ENCODE measurements around the gene ZFTA. TPM values are rescaled to one million over a fixed set of nuclear protein-coding genes. Genes with fewer than 3 reads are reported as not detected.

The ZFTA gene
- total RNA-seq (2.2 TPM), polyA plus RNA-seq (under 1 TPM in 3 of 4 donors, not detected in 1; 0.07 to 0.13 (median 0.08) TPM)

GRCh38 chr11:63768237-63769041 is at the start of gene ZFTA:
ZFTA (minus strand) TSS chr11:63768775; CDS start chr11:63768622, 153 bp downstream.
- Mint-ChIP-seq H3K4me3 (peak within 1 kb of the TSS; percentile 88 to 100 (median 95)), H3K9me3 (peaks cover 0 to 3% (median 0%) of the 10 kb centered on the region in 7 donors), H3K27me3 (peaks cover 39% of the 10 kb centered on the region), H3K36me3 (no peaks in the 10 kb centered on the region), H3K4me1 (peaks cover 0 to 17% (median 8%) of the 10 kb centered on the region in 4 donors), H3K27ac (peak within 1 kb of the TSS; percentile 86 to 96 (median 91))
- peaks cover 5% of the 10 kb centered on the region for H3K27me3 ChIP-seq (ENCODE audit: control insufficient read depth, insufficient read depth, low read length)
- no peaks in the 10 kb centered on the region for H3K36me3 ChIP-seq (ENCODE audit: control insufficient read depth, insufficient read depth, low read length)
- peak; percentile 63 to 70 for ATAC-seq (ENCODE audit: low read depth in 2 of 2)
- peak within 1 kb of the TSS; percentile 79 for H3K4me3 ChIP-seq (ENCODE audit: low read depth, low read length)
- peak; percentile 42 to 57 (median 51) for DNase-seq
- H3K4me1 ChIP-seq (ENCODE audit: control insufficient read depth, insufficient read depth, low read length, poor library complexity, severe bottlenecking) = peaks cover 17% of the 10 kb centered on the region
- H3K27ac ChIP-seq (ENCODE audit: insufficient read depth, low read length, poor library complexity, severe bottlenecking) = no peak within 1 kb of the TSS
- no peaks in the 10 kb centered on the region for H3K9me3 ChIP-seq (ENCODE audit: control insufficient read depth in 2 of 2, low read length in 2 of 2)

- peak overlapping the region in 1 of 3 donors; percentile 54 for H3K27ac Mint-ChIP-seq
- DNase-seq = no peak
- H3K36me3 Mint-ChIP-seq = peaks cover 29% of the 10 kb centered on the region
- peaks cover 20% of the 10 kb centered on the region for H3K4me1 ChIP-seq (ENCODE audit: control insufficient read depth, insufficient read depth, low read length, poor library complexity, severe bottlenecking)
- no peaks in the 10 kb centered on the region for H3K27me3 Mint-ChIP-seq
- H3K4me1 Mint-ChIP-seq = peaks cover 7 to 26% (median 19%) of the 10 kb centered on the region in 4 donors
- no peaks in the 10 kb centered on the region for H3K9me3 ChIP-seq (ENCODE audit: control insufficient read depth in 2 of 2, low read length in 2 of 2)
- H3K27me3 ChIP-seq (ENCODE audit: control insufficient read depth, insufficient read depth, low read length) = no peaks in the 10 kb centered on the region
- H3K9me3 Mint-ChIP-seq = peaks cover 0 to 1% (median 0%) of the 10 kb centered on the region in 7 donors
- no peak for ATAC-seq (ENCODE audit: low read depth in 2 of 2)
- H3K4me3 Mint-ChIP-seq = peak overlapping the region in 1 of 4 donors; percentile 50
- no peak overlapping the region for H3K4me3 ChIP-seq (ENCODE audit: low read depth, low read length)
- H3K36me3 ChIP-seq (ENCODE audit: control insufficient read depth, insufficient read depth, low read length) = peaks cover 36% of the 10 kb centered on the region
- H3K27ac ChIP-seq (ENCODE audit: insufficient read depth, low read length, poor library complexity, severe bottlenecking) = no peak overlapping the region
These were observed 49.4 kb upstream of the ZFTA start for GRCh38 chr11:63817758-63818498.

GRCh38 chr11:63816732-63817131 is 48.2 kb upstream of the ZFTA start:
- H3K27ac Mint-ChIP-seq = no peak overlapping the region
- H3K4me3 Mint-ChIP-seq = peak overlapping the region in 1 of 4 donors; percentile 72
- peaks cover 7 to 32% (median 18%) of the 10 kb centered on the region in 4 donors for H3K4me1 Mint-ChIP-seq
- no peak for DNase-seq
- ATAC-seq (ENCODE audit: low read depth in 2 of 2) = no peak
- no peaks in the 10 kb centered on the region for H3K27me3 Mint-ChIP-seq
- peaks cover 0 to 1% (median 0%) of the 10 kb centered on the region in 7 donors for H3K9me3 Mint-ChIP-seq
- Histone ChIP-seq H3K4me1 (ENCODE audit: control insufficient read depth, insufficient read depth, low read length, poor library complexity, severe bottlenecking) (peaks cover 26% of the 10 kb centered on the region), H3K9me3 (ENCODE audit: control insufficient read depth in 2 of 2, low read length in 2 of 2) (no peaks in the 10 kb centered on the region), H3K36me3 (ENCODE audit: control insufficient read depth, insufficient read depth, low read length) (peaks cover 27% of the 10 kb centered on the region), H3K4me3 (ENCODE audit: low read depth, low read length) (no peak overlapping the region), H3K27ac (ENCODE audit: insufficient read depth, low read length, poor library complexity, severe bottlenecking) (no peak overlapping the region), H3K27me3 (ENCODE audit: control insufficient read depth, insufficient read depth, low read length) (no peaks in the 10 kb centered on the region)
- peaks cover 22% of the 10 kb centered on the region for H3K36me3 Mint-ChIP-seq

- no peak for DNase-seq
- peaks cover 19% of the 10 kb centered on the region for H3K36me3 Mint-ChIP-seq
- H3K27me3 ChIP-seq (ENCODE audit: control insufficient read depth, insufficient read depth, low read length) = no peaks in the 10 kb centered on the region
- peaks cover 0 to 1% (median 0%) of the 10 kb centered on the region in 7 donors for H3K9me3 Mint-ChIP-seq
- ATAC-seq (ENCODE audit: low read depth in 2 of 2) = no peak
- H3K36me3 ChIP-seq (ENCODE audit: control insufficient read depth, insufficient read depth, low read length) = peaks cover 21% of the 10 kb centered on the region
- peak overlapping the region in 1 of 3 donors; percentile 67 for H3K27ac Mint-ChIP-seq
- peak overlapping the region in 2 of 4 donors; percentile 17 to 72 for H3K4me3 Mint-ChIP-seq
- H3K4me3 ChIP-seq (ENCODE audit: low read depth, low read length) = no peak overlapping the region
- H3K4me1 Mint-ChIP-seq = peaks cover 7 to 35% (median 18%) of the 10 kb centered on the region in 4 donors
- no peaks in the 10 kb centered on the region for H3K27me3 Mint-ChIP-seq
- no peaks in the 10 kb centered on the region for H3K9me3 ChIP-seq (ENCODE audit: control insufficient read depth in 2 of 2, low read length in 2 of 2)
- H3K4me1 ChIP-seq (ENCODE audit: control insufficient read depth, insufficient read depth, low read length, poor library complexity, severe bottlenecking) = peaks cover 26% of the 10 kb centered on the region
- no peak overlapping the region for H3K27ac ChIP-seq (ENCODE audit: insufficient read depth, low read length, poor library complexity, severe bottlenecking)
These were observed 47.6 kb upstream of the ZFTA start for GRCh38 chr11:63816166-63816565.

GRCh38 chr11:63814383-63814736 is 45.8 kb upstream of the ZFTA start:
- no peaks in the 10 kb centered on the region for H3K9me3 ChIP-seq (ENCODE audit: control insufficient read depth in 2 of 2, low read length in 2 of 2)
- peak overlapping the region; percentile 55 for H3K27ac ChIP-seq (ENCODE audit: insufficient read depth, low read length, poor library complexity, severe bottlenecking)
- peaks cover 0 to 1% (median 0%) of the 10 kb centered on the region in 7 donors for H3K9me3 Mint-ChIP-seq
- peaks cover 26% of the 10 kb centered on the region for H3K4me1 ChIP-seq (ENCODE audit: control insufficient read depth, insufficient read depth, low read length, poor library complexity, severe bottlenecking)
- no peaks in the 10 kb centered on the region for H3K27me3 ChIP-seq (ENCODE audit: control insufficient read depth, insufficient read depth, low read length)
- peak overlapping the region; percentile 81 to 87 (median 82) for H3K4me3 Mint-ChIP-seq
- H3K27ac Mint-ChIP-seq = peak overlapping the region; percentile 12 to 79 (median 57)
- no peak for ATAC-seq (ENCODE audit: low read depth in 2 of 2)
- H3K4me3 ChIP-seq (ENCODE audit: low read depth, low read length) = peak overlapping the region; percentile 72
- peaks cover 13% of the 10 kb centered on the region for H3K36me3 Mint-ChIP-seq
- DNase-seq = no peak
- H3K4me1 Mint-ChIP-seq = peaks cover 7 to 35% (median 18%) of the 10 kb centered on the region in 4 donors
- peaks cover 14% of the 10 kb centered on the region for H3K36me3 ChIP-seq (ENCODE audit: control insufficient read depth, insufficient read depth, low read length)
- no peaks in the 10 kb centered on the region for H3K27me3 Mint-ChIP-seq

- ATAC-seq (ENCODE audit: low read depth in 2 of 2) (peak; percentile 16 to 18), DNase-seq (peak; percentile 16 to 65 (median 24))
- H3K27me3 Mint-ChIP-seq = no peaks in the 10 kb centered on the region
- H3K27ac ChIP-seq (ENCODE audit: insufficient read depth, low read length, poor library complexity, severe bottlenecking) = peak overlapping the region; percentile 55
- peaks cover 13% of the 10 kb centered on the region for H3K36me3 ChIP-seq (ENCODE audit: control insufficient read depth, insufficient read depth, low read length)
- peaks cover 7 to 35% (median 18%) of the 10 kb centered on the region in 4 donors for H3K4me1 Mint-ChIP-seq
- H3K9me3 Mint-ChIP-seq = peaks cover 0 to 1% (median 0%) of the 10 kb centered on the region in 7 donors
- no peaks in the 10 kb centered on the region for H3K27me3 ChIP-seq (ENCODE audit: control insufficient read depth, insufficient read depth, low read length)
- H3K36me3 Mint-ChIP-seq = peaks cover 13% of the 10 kb centered on the region
- peak overlapping the region; percentile 12 to 74 (median 57) for H3K27ac Mint-ChIP-seq
- peak overlapping the region; percentile 81 to 87 (median 82) for H3K4me3 Mint-ChIP-seq
- H3K4me1 ChIP-seq (ENCODE audit: control insufficient read depth, insufficient read depth, low read length, poor library complexity, severe bottlenecking) = peaks cover 26% of the 10 kb centered on the region
- peak overlapping the region; percentile 72 for H3K4me3 ChIP-seq (ENCODE audit: low read depth, low read length)
- H3K9me3 ChIP-seq (ENCODE audit: control insufficient read depth in 2 of 2, low read length in 2 of 2) = no peaks in the 10 kb centered on the region
These were observed 45.2 kb upstream of the ZFTA start for GRCh38 chr11:63813563-63814382.

- Histone ChIP-seq H3K27me3 (ENCODE audit: control insufficient read depth, insufficient read depth, low read length) (no peaks in the 10 kb centered on the region), H3K4me1 (ENCODE audit: control insufficient read depth, insufficient read depth, low read length, poor library complexity, severe bottlenecking) (peaks cover 26% of the 10 kb centered on the region), H3K36me3 (ENCODE audit: control insufficient read depth, insufficient read depth, low read length) (peaks cover 8% of the 10 kb centered on the region), H3K27ac (ENCODE audit: insufficient read depth, low read length, poor library complexity, severe bottlenecking) (peak within 1 kb of the TSS; percentile 55), H3K9me3 (ENCODE audit: control insufficient read depth in 2 of 2, low read length in 2 of 2) (no peaks in the 10 kb centered on the region), H3K4me3 (ENCODE audit: low read depth, low read length) (peak within 1 kb of the TSS; percentile 72)
- ATAC-seq (ENCODE audit: low read depth in 2 of 2) (peak; percentile 87 to 90), DNase-seq (peak; percentile 59 to 72 (median 70))
- peaks cover 0 to 1% (median 0%) of the 10 kb centered on the region in 7 donors for H3K9me3 Mint-ChIP-seq
- H3K27ac Mint-ChIP-seq = peak within 1 kb of the TSS; percentile 55 to 74 (median 57)
- no peaks in the 10 kb centered on the region for H3K27me3 Mint-ChIP-seq
- peak within 1 kb of the TSS; percentile 83 to 87 (median 86) for H3K4me3 Mint-ChIP-seq
- peaks cover 7 to 35% (median 18%) of the 10 kb centered on the region in 4 donors for H3K4me1 Mint-ChIP-seq
- peaks cover 13% of the 10 kb centered on the region for H3K36me3 Mint-ChIP-seq
These were observed 44.5 kb upstream of the ZFTA start, which contains the start of gene SPINDOC for GRCh38 chr11:63813035-63813562. SPINDOC (plus strand) TSS chr11:63813456; CDS start chr11:63813687, 231 bp downstream.

Measured in CD4-positive, CD25-positive, alpha-beta regulatory T cell (primary cell).